Fibroblast of lung (primary cell): ENCODE measurements around the gene COL24A1.

Experiments used
- EZH2 ChIP-seq: IDR thresholded peaks from 2 replicates; pipeline ENCODE4 v1.5.1; 2012; ENCODE audit warnings: low read length, control low read depth, mild to moderate bottlenecking; ENCODE audit errors: missing control alignments
- TF ChIP-seq, protein P1 (sequence below), 2 donors: IDR thresholded peaks in 1 of 2; conservative IDR thresholded peaks in 1 of 2; 1 replicate in 1 of 2; 2 replicates in 1 of 2; pipeline ENCODE4 v1.5.1; 2011 to 2012; ENCODE audit warnings: low read length in 2 of 2, control low read depth in 1 of 2, inconsistent platforms in 1 of 2, low read depth in 1 of 2, mild to moderate bottlenecking in 1 of 2

DNA sequence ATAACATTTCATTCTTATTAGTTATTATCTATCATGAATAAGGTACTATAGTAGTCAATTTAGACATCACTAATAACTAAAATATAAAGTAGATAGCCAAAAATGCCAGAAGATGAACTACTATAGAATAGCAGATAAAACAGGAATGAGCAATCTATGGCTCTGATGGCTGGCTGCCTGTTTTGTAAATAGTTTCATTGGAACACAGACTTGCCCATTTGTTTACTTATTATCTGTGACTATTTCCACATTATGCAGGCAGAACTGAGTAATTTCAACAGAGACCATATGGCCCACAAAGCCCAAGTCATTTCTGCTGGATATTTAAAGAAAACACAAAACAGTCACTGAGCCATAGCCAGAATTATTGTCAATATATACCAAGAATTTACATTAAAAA is 222.1 kb downstream of the COL24A1 start:
- TF ChIP-seq, protein P1, sequence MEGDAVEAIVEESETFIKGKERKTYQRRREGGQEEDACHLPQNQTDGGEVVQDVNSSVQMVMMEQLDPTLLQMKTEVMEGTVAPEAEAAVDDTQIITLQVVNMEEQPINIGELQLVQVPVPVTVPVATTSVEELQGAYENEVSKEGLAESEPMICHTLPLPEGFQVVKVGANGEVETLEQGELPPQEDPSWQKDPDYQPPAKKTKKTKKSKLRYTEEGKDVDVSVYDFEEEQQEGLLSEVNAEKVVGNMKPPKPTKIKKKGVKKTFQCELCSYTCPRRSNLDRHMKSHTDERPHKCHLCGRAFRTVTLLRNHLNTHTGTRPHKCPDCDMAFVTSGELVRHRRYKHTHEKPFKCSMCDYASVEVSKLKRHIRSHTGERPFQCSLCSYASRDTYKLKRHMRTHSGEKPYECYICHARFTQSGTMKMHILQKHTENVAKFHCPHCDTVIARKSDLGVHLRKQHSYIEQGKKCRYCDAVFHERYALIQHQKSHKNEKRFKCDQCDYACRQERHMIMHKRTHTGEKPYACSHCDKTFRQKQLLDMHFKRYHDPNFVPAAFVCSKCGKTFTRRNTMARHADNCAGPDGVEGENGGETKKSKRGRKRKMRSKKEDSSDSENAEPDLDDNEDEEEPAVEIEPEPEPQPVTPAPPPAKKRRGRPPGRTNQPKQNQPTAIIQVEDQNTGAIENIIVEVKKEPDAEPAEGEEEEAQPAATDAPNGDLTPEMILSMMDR (conservative IDR thresholded peaks at IDR 0.05 in 1 of 2, IDR thresholded peaks at IDR 0.05 in 1 of 2; ENCODE audit: low read depth in 1 of 2, low read length in 2 of 2) = no peak
- no peak for TF ChIP-seq EZH2
